CMK (cell line): ENCODE measurements around the gene TBC1D10A.

Experiments
- DNase-seq: peaks from one replicate; pipeline ENCODE4 v3.0.0-alpha.2; 2010; ENCODE audit warnings: low read depth

TBC1D10A gene

DNA sequence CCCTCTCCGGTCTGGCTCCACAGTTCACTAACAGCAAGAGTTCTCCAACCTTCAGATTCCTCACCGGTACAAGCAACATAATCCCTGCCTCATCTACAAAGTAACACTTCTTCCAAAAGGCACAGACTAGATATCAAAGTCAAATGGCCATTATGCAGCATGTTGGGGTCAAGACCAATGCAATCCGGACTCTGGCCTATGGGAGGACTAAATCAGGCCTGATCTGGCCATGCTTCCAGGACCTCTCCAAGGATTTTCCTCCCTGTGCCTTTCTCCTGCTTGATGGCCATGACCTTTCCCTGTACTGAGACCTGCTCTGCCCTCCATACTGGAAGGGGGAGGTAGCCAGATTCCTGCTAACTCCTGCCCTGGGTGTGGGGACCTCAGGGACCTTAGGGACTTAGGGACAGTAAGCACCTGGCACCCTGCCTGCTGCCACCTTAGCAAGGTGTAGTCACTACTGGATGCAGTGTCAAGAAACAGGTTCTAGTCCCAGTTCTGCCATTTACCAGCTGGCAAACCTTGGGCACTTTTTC is 6.7 kb downstream of the TBC1D10A start:
- no peak for DNase-seq

DNA sequence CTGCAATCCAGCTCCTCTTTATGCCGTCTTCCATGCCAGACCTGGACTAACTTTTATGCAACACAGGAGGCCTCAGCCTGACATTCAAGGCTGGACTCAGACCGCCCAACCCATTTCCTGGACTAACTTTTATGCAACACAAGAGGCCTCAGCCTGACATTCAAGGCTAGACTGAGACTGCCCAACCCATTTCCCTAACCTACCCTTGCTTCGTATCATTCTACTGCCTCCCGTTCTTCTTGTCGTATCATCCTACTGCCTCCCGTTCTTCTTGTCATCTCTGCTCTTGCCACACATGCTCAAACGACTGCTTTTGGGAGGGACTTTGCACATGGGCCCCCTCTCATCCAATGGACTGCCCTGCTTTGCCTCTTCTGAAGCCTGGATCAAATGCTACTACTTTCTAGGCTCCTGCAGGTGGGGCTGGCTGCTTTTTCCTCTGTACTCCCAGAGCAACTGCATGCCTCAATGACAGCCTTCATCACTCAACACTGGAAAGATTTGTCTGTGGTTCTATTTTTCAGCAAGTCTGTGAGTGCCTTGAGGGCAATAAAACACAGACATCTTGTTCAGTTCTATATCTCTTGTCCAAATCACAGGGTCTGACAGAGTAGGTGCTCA is 7.8 kb downstream of the TBC1D10A start:
- no peak for DNase-seq

DNA sequence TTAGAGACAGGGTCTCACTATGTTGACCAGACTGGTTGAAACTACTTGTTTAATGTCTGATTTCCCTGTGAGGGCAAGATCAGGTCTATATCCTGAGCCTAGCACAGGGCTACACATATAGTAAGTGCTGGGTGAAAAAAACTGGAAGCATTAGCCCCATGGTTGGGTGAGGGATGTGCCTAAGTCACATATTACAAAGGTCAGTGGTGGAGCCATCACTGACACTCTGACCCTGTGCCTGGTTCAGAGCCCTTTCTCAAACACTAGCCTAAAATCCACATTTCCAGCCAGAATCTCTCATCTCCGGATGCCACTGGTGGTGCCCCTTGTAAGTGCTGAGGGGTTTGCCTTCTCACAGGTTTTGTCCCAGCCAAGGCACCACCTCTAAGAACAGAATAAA is 9.0 kb downstream of the TBC1D10A start:
- no peak for DNase-seq

DNA sequence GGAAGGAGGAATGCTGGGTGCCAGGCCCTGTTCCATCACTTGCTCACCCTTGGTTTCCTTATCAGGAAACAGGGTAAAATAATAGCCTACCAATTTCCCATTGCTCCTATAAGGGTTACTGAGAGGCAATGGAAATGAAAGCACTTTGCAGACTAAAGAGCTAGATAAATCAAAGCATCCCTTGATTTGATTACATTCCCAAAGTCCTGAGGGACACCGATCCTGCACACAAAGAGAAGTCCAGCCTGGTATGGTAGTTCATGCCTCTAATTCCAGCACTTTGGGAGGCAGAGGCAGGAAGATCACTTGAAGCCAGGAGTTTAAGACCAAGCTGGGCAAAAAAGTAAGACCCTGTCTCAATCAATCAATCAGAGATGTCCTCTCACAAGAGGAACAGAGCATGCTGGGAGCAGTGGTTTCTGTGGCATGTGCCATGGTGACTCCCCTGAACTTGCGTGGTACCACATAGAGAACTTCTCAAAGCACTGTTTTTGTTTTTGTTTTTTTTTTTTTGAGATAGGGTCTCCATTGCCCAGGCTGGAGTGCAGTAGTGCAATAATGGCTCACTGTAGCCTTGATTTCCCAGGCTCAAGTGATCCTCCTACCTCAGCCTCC is 10.7 kb downstream of the TBC1D10A start:
- no peak for DNase-seq

DNA sequence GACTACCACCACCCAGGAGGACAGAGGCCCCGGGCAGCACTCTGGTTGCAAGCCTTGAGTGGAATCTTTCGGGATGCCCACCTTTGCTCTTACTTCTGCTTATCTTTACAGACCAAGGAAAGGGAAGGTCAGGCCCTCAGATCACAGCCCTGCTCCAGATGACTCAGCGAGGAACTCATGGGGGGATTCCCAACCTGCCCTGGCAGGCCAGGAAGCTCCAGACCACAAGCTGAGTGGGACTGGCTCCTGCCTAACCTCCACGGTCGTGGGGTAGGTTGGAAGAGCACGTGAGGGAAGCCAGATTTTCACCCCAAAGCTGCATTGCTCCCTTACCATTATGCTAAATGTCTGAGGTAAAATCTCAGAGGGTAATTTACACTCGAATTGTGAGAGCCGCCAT is 11.8 kb downstream of the TBC1D10A start:
- DNase-seq, result peak; percentile 79

DNA sequence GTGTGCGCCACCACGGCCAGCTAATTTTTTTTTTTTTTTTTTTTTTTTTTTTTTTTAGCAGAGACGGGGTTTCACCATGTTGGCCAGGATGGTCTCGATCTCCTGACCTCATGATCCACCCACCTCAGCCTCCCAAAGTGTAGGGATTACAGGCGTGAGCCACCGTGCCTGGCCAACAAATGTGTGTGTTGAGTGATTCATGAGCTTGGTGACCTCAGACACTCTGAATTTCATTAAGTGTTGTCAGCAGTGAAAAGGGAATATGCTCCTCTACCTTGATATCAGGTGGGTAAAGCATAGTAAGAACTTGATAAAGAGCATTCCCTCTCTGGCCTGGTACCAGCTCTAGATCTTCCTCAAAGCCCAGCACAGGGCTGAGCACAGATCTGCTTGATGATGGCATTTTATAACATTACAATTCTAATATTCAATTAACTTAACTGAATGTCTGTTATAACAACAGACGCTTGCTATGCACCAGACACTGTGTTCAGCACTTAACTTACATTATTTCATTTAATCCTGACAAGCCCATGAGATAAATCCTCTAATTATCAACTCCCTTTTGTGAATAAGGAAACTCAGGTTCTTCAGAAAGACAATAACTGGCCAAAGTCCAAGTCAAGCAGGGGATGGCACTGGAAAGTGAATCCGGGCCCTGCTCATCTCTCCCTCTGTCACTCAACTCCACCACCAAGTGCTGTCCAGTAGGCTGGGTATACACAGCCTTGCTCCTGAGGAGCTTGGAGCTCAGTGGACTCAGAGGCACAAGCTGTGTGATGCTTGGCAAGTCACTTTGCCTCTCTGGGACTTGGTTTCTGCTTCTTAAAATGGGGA is 13.0 kb downstream of the TBC1D10A start:
- DNase-seq, result no peak

DNA sequence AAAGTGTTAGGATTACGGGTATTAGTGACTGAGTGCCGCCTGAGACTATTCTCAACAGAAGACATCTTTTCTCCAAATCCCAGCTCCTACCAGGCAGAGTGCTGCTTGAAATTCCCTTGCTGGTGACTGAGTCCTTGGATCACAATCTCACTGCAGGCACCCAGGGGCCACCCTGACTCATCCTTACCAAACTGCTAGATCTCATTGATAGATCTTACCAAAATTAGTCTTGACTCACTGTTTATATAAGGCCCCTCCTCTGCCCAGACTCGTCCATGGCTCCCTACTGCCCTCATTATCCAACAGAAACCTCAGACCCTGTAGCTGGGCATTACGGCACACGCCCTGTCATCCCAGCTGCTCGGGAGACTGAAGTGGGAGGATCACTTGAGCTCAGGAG is 14.7 kb downstream of the TBC1D10A start:
- DNase-seq, result no peak

DNA sequence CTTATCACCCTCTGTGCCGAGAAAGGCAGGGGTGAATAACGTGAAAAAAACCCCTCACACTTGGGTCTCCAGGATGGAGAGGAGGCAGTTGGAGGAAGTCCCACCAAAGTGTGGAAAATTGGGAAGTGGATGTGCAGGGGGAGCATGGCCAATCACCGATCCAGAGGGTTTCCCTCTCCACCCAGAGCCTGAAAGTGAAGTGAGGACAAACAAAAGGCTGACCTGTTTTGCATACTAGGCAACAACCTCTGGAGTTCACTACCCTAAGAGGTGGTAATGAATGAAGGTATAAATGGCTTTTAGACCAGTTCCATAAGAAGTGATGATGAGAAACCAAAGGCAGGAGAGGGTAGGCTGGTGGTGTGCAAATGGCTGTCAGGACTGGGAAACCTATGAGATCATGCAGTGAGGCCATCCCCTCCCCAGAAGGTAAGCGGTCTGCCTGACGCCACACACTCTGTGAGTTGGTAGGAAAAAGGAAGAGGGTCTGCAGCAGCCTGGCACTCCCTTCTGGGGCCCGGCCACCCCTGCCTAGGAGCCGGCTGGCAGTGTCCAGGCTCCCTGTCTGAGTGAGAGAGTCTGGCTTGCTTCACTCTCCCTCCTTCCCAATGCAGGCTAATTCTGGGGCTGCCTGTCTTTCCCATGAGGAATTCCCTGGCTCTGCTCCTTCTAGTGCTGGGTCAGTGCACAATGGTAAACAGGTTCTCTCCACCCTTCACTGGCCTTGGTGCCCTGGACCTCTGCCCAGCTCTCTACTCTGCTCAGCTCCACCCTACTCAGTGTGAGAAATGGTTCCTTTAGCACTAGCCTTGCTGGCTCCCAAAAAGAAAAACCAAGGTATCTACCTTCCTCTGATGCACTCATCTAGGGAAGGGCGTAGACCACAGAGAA is 15.6 kb downstream of the TBC1D10A start:
- DNase-seq, result no peak

DNA sequence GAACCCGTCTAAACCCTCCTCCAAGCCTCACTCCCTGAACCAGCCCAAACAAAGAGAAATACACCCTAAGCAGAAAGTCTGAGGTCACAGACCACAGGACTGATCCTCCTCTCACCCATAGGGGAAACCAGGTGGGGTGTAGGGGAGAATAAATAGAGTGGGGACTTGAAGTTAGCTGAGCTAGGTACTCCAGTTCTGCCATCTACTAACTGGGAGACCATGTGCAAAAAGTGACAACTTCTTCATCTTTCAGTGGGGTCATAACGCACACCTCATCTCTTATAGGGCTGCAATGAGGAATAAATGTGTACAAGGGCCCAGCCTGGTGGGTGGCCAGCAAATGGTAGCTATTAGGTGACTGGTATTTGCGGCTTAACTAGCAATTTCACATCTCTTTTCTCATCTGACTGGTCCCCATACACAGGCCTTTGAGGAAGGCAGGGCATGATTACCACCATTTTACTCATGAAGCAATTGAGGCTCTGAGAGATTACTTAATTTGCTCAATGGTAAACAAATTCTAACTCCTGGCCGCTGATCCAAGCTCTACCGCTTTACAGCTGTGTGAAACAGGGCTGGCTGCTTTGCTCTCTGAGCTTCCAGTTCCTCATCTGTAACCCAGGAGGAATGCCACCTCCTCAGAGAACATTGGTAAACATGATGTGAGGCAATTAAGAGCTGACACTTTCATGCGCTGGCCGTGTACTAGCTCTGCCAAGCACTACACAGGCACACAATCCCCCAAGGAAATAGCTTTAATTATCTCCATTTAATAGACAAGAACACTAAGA is 16.6 kb downstream of the TBC1D10A start:
- no peak for DNase-seq

DNA sequence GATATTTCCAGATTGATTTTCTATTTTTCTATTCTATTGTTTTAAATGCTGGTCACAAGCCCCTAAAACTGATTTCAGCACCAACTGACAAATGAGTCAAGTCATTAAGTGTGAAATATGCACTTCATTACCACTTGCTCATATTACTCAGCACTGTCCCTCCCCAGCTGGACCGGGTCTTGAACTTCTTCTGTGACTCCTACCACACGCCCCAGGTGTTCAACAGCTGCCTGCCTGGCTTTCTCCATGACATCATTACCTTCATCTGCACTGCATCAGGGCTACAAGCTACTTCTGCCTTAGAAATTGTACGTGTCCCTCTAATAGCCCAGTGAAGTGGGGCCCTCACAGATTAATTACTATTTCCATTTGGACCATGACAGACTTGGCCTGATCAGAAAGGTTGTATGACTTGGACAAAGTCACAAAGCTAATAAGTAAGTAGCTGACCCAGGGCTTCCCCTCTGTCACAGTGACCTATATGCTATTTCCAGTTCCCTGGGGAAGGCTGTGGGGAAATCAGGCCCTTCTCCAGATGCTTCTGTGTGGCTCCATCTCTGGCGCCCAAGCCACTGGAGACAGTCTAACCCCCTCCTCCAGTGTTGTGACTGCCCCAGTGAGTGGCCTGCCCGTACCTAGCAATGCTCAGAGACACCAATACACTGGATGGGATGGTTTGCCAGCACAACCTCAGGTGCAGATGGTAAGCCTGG is 18.1 kb downstream of the TBC1D10A start:
- no peak for DNase-seq

DNA sequence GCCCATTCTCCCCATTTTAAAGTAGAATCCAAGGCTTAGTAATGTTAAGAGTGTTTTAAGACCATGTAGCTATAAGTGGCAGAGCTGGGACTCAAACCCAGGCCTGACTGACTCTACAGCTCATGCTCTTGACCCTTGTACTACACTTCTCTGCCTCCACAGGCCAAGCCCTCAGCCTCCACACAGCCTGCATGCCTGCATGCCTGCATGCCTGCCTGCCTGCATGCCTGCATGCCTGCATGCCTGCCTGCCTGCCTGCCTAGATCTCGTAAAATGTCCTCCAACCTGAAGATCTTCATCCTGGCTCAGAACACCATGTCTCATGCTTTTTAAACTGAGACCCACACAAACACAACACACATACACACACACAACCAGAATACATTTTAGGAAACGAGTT is 18.6 kb downstream of the TBC1D10A start:
- DNase-seq, result no peak

DNA sequence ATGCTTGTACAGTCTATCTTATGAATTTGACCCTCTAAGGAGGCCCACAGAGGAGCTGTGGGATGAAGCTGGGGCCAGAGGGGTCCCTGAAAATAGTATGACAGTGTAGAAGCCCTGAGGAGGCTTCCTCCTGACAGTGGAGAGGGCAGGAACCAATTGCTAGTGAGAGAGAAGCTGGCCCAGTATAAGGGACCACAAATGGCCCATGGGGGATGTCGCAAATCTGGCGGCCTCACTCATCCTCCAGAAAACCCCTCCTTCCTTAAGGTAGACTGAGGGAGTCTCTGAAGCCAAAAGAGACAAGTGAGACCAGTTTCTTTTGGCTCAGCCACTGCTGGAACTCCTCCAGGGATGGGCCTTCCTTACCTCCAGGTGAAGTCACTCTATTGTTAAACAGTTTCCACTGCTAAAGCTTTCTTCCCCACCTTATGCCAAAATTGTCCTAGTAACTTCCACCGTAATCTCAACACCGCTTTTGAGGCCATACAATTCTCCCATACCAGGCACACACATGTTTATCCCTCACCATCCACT is 19.6 kb downstream of the TBC1D10A start:
- DNase-seq, result no peak

DNA sequence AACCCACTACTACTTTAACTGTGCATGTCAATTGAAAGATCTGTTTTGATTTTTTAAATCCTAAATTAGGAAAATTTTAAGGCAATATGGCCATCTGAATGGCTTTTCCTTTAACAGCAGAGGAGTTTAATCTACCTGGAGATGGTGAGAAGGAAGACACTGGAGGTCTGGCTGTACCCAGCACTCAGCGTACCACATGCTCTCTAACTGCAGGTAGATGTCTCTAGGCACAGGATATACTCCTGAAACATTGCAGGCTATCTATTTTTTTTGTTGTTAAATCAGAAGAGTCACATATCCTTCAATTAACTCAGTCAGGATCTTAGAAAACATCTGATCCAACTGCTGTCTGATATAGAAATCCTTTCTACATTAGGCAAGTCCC is 20.1 kb downstream of the TBC1D10A start:
- no peak for DNase-seq

DNA sequence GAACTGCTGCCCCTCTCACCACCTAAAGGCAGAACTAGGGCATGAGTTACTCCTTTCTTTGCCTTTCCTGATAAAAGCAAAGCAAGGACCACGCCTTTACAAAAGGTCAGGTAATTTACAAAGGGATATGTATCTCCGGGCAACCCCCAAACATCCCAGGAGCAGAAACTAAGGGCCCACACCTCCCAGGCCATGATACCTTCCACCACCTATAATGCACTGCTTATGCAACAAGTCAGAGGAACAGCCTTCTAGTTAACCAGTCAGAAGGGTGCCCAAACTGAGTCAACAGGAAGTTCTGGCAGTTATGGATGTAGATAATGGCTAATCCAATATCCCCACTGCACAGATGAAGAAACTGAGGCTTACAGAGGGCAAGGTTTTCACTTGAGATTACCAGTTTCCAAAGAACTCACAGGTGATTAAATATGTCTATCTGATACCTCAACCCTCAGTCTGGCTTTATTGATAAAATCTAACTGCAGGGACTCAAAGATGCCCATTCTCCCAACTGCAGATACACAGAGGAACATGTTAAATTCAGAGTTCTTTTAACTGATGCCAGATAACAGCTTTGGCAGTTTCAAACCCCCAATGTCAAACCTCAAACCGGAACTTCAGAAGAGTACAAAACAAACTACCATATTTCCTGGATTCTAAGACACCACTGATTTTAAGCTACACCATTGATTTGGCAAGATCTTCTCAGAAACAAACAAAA is 20.7 kb downstream of the TBC1D10A start:
- DNase-seq, result no peak

DNA sequence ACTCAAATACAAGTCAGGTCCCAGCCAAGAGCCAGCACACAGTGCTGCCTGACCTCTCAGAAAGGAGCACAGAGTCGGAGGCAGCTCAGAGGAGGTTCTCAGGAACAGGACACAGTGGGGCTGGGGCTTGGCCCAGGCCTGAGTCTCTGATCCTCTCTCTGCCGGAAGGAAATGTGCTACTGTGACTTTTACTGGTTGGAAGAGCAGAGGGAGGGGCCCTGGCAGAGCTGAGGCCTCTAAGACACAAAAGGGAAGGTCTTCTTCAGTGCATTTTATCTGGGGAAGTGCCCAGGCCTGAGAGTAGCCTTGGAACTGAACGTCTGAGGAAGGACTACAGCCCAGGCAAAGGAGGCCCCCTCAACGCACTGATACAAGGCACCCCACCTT is 21.2 kb downstream of the TBC1D10A start:
- DNase-seq, result no peak

DNA sequence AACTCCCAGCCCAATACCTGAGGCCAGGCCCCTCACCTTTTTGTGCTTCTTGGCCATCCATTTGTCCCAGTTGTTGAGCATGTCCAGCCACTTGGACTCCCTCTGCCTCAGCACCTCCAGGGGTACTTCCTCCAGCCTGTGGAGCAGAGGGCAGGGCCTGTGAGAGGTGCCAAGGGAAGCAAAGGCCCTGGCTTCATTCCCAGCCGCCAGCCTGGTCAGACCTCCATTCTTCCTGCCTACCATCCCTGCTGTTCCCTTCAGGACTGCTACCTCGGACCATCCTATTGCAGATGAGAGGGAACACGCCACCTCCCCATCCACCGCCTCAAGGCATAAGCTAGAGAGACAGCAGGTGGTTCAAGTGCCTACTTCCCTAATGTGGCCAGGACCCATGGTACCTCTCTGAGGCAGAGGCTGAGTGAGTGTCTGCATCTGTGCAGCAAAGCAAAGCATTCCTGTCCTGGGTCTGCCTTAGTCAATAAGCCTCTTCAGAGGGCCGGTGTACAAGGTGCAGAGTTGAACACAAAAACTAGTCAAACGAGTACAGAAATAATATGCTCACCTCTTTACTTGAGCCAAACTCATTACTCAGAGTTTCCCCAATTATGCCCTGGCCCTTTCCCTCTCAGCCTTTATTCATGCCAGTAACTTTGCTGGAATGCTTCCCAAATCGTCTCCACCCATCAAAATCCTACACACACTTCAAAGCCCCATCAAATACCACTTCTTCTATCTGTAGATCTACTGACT is 22.1 kb downstream of the TBC1D10A start:
- no peak for DNase-seq

DNA sequence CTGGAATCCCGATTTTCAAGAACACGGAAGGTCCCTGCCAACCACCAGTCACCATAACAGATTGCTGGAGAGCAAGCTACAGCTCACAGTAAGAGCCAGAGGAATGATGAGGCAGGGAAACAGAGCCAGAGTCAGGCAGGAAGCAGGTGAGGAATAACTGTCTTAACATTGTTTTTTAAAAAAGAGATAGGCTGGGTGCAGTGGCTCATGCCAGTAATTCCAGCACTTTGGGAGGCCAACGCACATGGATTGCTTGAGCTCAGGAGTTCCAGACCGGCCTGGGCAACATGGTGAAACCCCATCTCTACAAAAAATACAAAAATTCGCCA is 24.0 kb downstream of the TBC1D10A start:
- no peak for DNase-seq

DNA sequence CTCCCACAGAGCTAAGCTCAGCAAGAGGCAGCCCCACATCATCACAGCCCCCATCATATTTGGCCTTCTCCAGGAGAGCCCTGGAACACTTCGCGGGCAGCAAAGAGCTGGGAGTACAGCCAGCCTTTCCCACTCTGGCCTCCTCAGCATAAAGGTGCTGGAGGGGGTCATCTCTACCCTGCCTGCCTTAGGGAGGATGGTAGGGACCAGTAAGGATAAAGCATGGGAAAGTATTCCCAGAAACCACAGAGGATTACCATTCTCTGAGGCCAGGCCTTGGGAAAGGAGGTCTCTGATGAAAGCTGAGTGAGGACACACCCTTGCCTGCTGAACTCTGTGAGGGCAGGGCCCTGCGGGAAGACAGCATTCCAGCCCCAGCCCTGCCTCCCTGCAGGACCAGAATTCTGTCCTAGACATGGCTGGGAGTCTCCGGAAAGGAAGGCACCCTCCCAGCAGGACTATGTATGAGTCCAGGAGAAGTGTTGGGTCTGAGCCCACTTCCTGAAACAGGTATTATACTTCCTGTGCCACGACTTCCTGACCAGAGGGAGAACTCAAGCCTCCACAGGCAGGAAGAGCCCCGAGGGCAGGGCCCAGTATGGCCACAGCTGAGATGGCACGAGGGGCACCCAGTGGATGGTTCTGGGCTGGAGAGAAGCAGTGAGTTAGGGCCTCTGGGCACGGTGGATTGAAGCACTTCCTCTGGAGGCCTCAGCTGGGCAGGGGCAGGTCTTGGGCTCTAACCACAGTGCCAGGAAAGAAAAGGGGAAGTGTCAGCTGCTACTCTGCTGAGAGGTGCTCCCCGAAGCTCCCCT is 24.5 kb downstream of the TBC1D10A start:
- no peak for DNase-seq
